Measurements from ENCODE around the gene COL4A3.

Gene COL4A3

GRCh38 chr2:227241005-227241404, 76.6 kb downstream of the COL4A3 start:
- TF ChIP-seq CTCF (conservative IDR thresholded peaks at IDR 0.05; ENCODE audit: low read length): no peak
- no peak for DNase-seq (ENCODE audit: low read depth)
- no peak overlapping the region for H3K4me3 ChIP-seq (ENCODE audit: low read length)

- H3K4me3 ChIP-seq (ENCODE audit: low read length): no peak overlapping the region
- no peak for TF ChIP-seq CTCF (conservative IDR thresholded peaks at IDR 0.05; ENCODE audit: low read length)
- DNase-seq (ENCODE audit: low read depth): no peak
Observed at GRCh38 chr2:227248876-227249275, 84.5 kb downstream of the COL4A3 start.

- TF ChIP-seq CTCF (conservative IDR thresholded peaks at IDR 0.05; ENCODE audit: low read length): no peak
- no peak for DNase-seq (ENCODE audit: low read depth)
- no peak overlapping the region for H3K4me3 ChIP-seq (ENCODE audit: low read length)
Observed at GRCh38 chr2:227252831-227253230, 88.4 kb downstream of the COL4A3 start.

- no peak overlapping the region for H3K4me3 ChIP-seq (ENCODE audit: low read length)
- DNase-seq (ENCODE audit: low read depth): no peak
- no peak for TF ChIP-seq CTCF (conservative IDR thresholded peaks at IDR 0.05; ENCODE audit: low read length)
Observed at GRCh38 chr2:227256605-227257004, 92.2 kb downstream of the COL4A3 start.

- no peak for TF ChIP-seq CTCF (conservative IDR thresholded peaks at IDR 0.05; ENCODE audit: low read length)
- no peak overlapping the region for H3K4me3 ChIP-seq (ENCODE audit: low read length)
Observed at GRCh38 chr2:227257820-227258219, 93.4 kb downstream of the COL4A3 start.

GRCh38 chr2:227260041-227260440, 95.6 kb downstream of the COL4A3 start:
- no peak overlapping the region for H3K4me3 ChIP-seq (ENCODE audit: low read length)
- TF ChIP-seq CTCF (conservative IDR thresholded peaks at IDR 0.05; ENCODE audit: low read length): no peak
- DNase-seq (ENCODE audit: low read depth): no peak

More at GRCh38 chr2:227257820-227258219, 93.4 kb downstream of the COL4A3 start:
- DNase-seq (ENCODE audit: low read depth): no peak

- peak; percentile 4 for DNase-seq (ENCODE audit: low read depth)
Observed at GRCh38 chr2:227267410-227268115, 103.1 kb downstream of the COL4A3 start.

More at GRCh38 chr2:227267410-227268115, 103.1 kb downstream of the COL4A3 start:
- no peak for TF ChIP-seq CTCF (conservative IDR thresholded peaks at IDR 0.05; ENCODE audit: low read length)
- H3K4me3 ChIP-seq (ENCODE audit: low read length): no peak overlapping the region

Data from AG10803 (cell line).